ENCODE data around the gene NRXN3.

Gene NRXN3

GRCh38 chr14:79475887-79476532 is 1305.8 kb downstream of the NRXN3 start:
- no peak for DNase-seq (ENCODE audit: extremely low read depth, insufficient read length)
- TF ChIP-seq, protein P1, sequence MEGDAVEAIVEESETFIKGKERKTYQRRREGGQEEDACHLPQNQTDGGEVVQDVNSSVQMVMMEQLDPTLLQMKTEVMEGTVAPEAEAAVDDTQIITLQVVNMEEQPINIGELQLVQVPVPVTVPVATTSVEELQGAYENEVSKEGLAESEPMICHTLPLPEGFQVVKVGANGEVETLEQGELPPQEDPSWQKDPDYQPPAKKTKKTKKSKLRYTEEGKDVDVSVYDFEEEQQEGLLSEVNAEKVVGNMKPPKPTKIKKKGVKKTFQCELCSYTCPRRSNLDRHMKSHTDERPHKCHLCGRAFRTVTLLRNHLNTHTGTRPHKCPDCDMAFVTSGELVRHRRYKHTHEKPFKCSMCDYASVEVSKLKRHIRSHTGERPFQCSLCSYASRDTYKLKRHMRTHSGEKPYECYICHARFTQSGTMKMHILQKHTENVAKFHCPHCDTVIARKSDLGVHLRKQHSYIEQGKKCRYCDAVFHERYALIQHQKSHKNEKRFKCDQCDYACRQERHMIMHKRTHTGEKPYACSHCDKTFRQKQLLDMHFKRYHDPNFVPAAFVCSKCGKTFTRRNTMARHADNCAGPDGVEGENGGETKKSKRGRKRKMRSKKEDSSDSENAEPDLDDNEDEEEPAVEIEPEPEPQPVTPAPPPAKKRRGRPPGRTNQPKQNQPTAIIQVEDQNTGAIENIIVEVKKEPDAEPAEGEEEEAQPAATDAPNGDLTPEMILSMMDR (IDR thresholded peaks at IDR 0.05; ENCODE audit: insufficient read depth, low read length, poor library complexity, severe bottlenecking): no peak
- H3K4me3 ChIP-seq (replicated peaks; ENCODE audit: low read depth, low read length): no peak overlapping the region
- H3K36me3 ChIP-seq (ENCODE audit: control insufficient read depth, insufficient read depth, low read length): no peaks in the 10 kb centered on the region
- no peaks in the 10 kb centered on the region for H3K27me3 ChIP-seq (replicated peaks; ENCODE audit: control insufficient read depth, insufficient read depth, low read length)

GRCh38 chr14:79476552-79476951 is 1306.4 kb downstream of the NRXN3 start:
- Histone ChIP-seq H3K27me3 (replicated peaks; ENCODE audit: control insufficient read depth, insufficient read depth, low read length) (no peaks in the 10 kb centered on the region), H3K36me3 (ENCODE audit: control insufficient read depth, insufficient read depth, low read length) (no peaks in the 10 kb centered on the region), H3K4me3 (replicated peaks; ENCODE audit: low read depth, low read length) (no peak overlapping the region)
- no peak for DNase-seq (ENCODE audit: extremely low read depth, insufficient read length)
- TF ChIP-seq, protein P1 (IDR thresholded peaks at IDR 0.05; ENCODE audit: insufficient read depth, low read length, poor library complexity, severe bottlenecking): no peak

- H3K27me3 ChIP-seq (replicated peaks; ENCODE audit: control insufficient read depth, insufficient read depth, low read length): no peaks in the 10 kb centered on the region
- H3K36me3 ChIP-seq (ENCODE audit: control insufficient read depth, insufficient read depth, low read length): no peaks in the 10 kb centered on the region
- no peak overlapping the region for H3K4me3 ChIP-seq (replicated peaks; ENCODE audit: low read depth, low read length)
- DNase-seq (ENCODE audit: extremely low read depth, insufficient read length): no peak
- TF ChIP-seq, protein P1 (IDR thresholded peaks at IDR 0.05; ENCODE audit: insufficient read depth, low read length, poor library complexity, severe bottlenecking): no peak
Observed at GRCh38 chr14:79480212-79480611, 1310.0 kb downstream of the NRXN3 start.

- no peak for DNase-seq (ENCODE audit: extremely low read depth, insufficient read length)
- Histone ChIP-seq H3K4me3 (replicated peaks; ENCODE audit: low read depth, low read length) (no peak overlapping the region), H3K27me3 (replicated peaks; ENCODE audit: control insufficient read depth, insufficient read depth, low read length) (no peaks in the 10 kb centered on the region), H3K36me3 (ENCODE audit: control insufficient read depth, insufficient read depth, low read length) (no peaks in the 10 kb centered on the region)
- TF ChIP-seq, protein P1 (IDR thresholded peaks at IDR 0.05; ENCODE audit: insufficient read depth, low read length, poor library complexity, severe bottlenecking): no peak
Observed at GRCh38 chr14:79482825-79483224, 1312.7 kb downstream of the NRXN3 start.

DNA sequence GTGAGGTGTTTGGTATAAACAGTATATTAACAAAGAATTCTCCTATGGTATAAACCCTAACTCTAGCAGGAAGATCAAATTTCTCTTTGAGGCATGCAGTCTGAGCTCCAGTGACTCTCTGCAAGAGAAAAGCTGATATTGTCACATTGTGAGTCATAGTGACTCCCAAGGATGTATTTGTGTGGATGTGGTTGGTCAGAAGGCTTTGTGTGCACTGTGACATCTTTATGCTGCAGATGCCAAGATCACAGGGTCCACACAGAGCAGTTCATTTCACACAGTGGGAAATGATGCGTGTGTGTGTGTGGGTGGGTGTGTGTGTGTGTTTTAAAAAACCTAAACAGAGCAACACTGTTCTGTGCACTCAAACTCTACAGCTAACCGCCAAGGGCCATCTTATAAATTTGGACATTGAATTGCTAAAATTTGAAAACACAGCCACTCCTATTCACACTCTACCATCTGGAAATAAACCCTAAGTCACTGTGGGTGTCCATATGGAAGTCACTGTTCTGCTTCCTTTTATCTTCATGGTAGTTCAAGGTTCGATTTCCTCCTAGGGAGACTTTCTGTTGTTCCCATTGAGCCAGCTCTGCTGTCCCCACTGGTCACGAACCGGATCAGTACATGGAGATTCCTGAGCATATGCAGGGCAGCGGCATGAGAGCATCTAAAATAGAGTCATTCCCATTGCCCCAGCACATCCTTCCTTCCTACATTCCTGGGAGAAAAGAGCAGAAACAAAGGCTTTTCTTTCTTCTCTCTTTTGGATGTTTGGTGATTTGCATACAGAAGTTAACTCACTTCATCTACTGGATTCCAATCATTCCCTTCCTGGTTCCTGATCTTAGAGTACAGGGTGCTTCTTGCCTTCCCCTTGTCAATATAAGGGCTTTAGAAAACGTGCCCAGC is 1313.6 kb downstream of the NRXN3 start:
- DNase-seq (ENCODE audit: extremely low read depth, insufficient read length): no peak
- Histone ChIP-seq H3K36me3 (ENCODE audit: control insufficient read depth, insufficient read depth, low read length) (no peaks in the 10 kb centered on the region), H3K4me3 (replicated peaks; ENCODE audit: low read depth, low read length) (no peak overlapping the region), H3K27me3 (replicated peaks; ENCODE audit: control insufficient read depth, insufficient read depth, low read length) (no peaks in the 10 kb centered on the region)
- TF ChIP-seq, protein P1 (IDR thresholded peaks at IDR 0.05; ENCODE audit: insufficient read depth, low read length, poor library complexity, severe bottlenecking): no peak

Measured in GM06990 (cell line).